ENCODE measurements around the gene TNFRSF1B.

Gene TNFRSF1B

GRCh38 chr1:12142141-12142823 lies 24.5 kb upstream of the TNFRSF1B start:
- no peak for DNase-seq

- peak; percentile 82 to 91 (median 90) for DNase-seq
Observed at GRCh38 chr1:12142891-12143630, 23.7 kb upstream of the TNFRSF1B start.

GRCh38 chr1:12143631-12144155 lies 23.1 kb upstream of the TNFRSF1B start:
- peak; percentile 98 to 100 (median 99) for DNase-seq

GRCh38 chr1:12144236-12144635 lies 22.6 kb upstream of the TNFRSF1B start:
- no peak for DNase-seq

GRCh38 chr1:12144969-12145368 lies 21.8 kb upstream of the TNFRSF1B start:
- no peak for DNase-seq

GRCh38 chr1:12145616-12146342 lies 21.0 kb upstream of the TNFRSF1B start:
- DNase-seq: no peak

GRCh38 chr1:12146343-12147112 lies 20.3 kb upstream of the TNFRSF1B start:
- DNase-seq: no peak

GRCh38 chr1:12147201-12147701 lies 19.5 kb upstream of the TNFRSF1B start:
- DNase-seq: peak in 2 of 3 donors; percentile 34 to 52

GRCh38 chr1:12148160-12148957 lies 18.4 kb upstream of the TNFRSF1B start:
- DNase-seq: no peak

- no peak for DNase-seq
Observed at GRCh38 chr1:12148958-12149790, 17.6 kb upstream of the TNFRSF1B start.

GRCh38 chr1:12149791-12150175 lies 17.0 kb upstream of the TNFRSF1B start:
- DNase-seq: no peak

- no peak for DNase-seq
Observed at GRCh38 chr1:12150456-12151200, 16.2 kb upstream of the TNFRSF1B start.

- DNase-seq: no peak
Observed at GRCh38 chr1:12151465-12151864, 15.3 kb upstream of the TNFRSF1B start.

- DNase-seq: peak; percentile 67 to 86 (median 82)
Observed at GRCh38 chr1:12152113-12152891, 14.5 kb upstream of the TNFRSF1B start.

- peak; percentile 95 to 99 (median 96) for DNase-seq
Observed at GRCh38 chr1:12153181-12153785, 13.5 kb upstream of the TNFRSF1B start.

GRCh38 chr1:12155328-12155727 lies 11.5 kb upstream of the TNFRSF1B start:
- DNase-seq: no peak

- DNase-seq: peak; percentile 89 to 97 (median 92)
Observed at GRCh38 chr1:12157366-12158231, 9.2 kb upstream of the TNFRSF1B start.

Data from suppressor macrophage treated with lipopolysaccharide for 1 hour (primary cell).